ENCODE results near the gene CDNF. TPM values are rescaled to one million over a fixed set of nuclear protein-coding genes. Genes with fewer than 3 reads are reported as not detected.

The CDNF gene
- total RNA-seq, 1 donor from 2014 or later, result 7.4 TPM

GRCh38 chr10:14782691-14783363, 55.0 kb downstream of the CDNF start:
- Histone ChIP-seq H3K4me3 (no peak overlapping the region), H3K27me3 (no peaks in the 10 kb centered on the region), H3K4me1 (no peaks in the 10 kb centered on the region), H3K27ac (no peak overlapping the region), H3K9me3 (no peaks in the 10 kb centered on the region), H3K36me3 (no peaks in the 10 kb centered on the region)
- no peak for TF ChIP-seq CTCF (IDR thresholded peaks at IDR 0.05)
- peak in 1 of 2 donors; percentile 22 for TF ChIP-seq POLR2AphosphoS5 (IDR thresholded peaks at IDR 0.05; ENCODE audit: insufficient read depth in 1 of 2, low read depth in 1 of 2)
- DNase-seq (ENCODE audit: extremely low spot score in 2 of 2), result no peak
- intact Hi-C loops (cut with DNase I), result no loop called here

- DNase-seq (ENCODE audit: extremely low spot score in 2 of 2), result no peak
- Histone ChIP-seq H3K4me3 (no peak overlapping the region), H3K4me1 (no peaks in the 10 kb centered on the region), H3K9me3 (no peaks in the 10 kb centered on the region), H3K27ac (no peak overlapping the region), H3K27me3 (no peaks in the 10 kb centered on the region), H3K36me3 (no peaks in the 10 kb centered on the region)
- intact Hi-C loops (cut with DNase I), result no loop called here
- TF ChIP-seq CTCF (IDR thresholded peaks at IDR 0.05) (no peak), POLR2A (IDR thresholded peaks at IDR 0.05) (no peak), POLR2AphosphoS5 (IDR thresholded peaks at IDR 0.05; ENCODE audit: insufficient read depth in 1 of 2, low read depth in 1 of 2) (no peak)
Measured at GRCh38 chr10:14781763-14782162, 56.1 kb downstream of the CDNF start.

DNA sequence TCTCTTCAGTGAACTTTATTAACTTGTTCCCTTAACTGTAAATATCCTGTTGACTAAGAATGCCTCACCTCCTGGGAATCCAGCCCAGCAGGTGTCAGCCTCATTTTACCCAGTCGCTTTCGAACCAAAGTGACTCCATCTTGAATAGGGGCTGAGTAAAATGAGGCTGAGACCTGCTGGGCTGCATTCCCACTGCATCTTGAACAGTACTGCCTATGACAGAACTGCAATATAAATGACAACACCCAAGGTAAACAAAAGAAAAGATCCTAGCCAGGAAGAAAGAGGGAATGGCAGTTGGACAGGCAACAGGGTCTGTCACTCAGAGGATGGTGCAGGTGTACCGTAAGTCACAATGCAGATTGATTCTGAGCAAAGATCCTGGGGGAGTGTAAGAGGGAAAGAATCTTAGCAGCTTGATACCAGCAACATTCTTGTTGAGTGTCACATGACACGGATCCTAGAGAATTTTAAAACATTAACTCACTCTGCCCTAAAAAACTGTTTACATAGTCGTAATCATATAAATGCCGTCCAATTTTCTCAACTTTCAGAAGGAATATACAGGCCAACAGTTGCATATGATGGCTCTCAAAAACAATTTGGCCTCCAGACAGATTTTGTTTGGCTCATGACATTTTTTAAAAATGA, 58.7 kb downstream of the CDNF start:
- H3K27ac ChIP-seq, result no peak overlapping the region
- intact Hi-C loops (cut with DNase I), result no loop called here

DNA sequence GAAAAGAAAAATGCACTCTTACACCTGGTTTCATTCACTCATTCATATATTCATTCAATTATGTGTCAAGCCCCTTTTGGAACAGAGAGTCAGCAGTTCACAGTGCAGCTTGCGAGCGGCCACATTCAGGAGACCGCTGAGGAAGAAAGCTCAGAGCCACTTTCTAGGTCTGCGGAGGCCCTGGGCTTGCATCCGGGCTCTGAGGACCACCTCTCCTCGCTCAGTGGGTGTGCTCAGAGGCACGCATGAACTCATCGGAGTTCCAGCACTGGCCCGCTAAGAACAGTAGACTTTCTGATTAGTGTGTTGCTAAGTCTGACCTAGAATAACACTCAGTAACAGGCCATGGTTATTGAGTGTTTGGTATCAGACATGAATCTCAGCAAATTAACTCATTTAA, 61.3 kb downstream of the CDNF start:
- Histone ChIP-seq H3K27me3 (no peaks in the 10 kb centered on the region), H3K4me3 (no peak overlapping the region), H3K27ac (no peak overlapping the region), H3K9me3 (no peaks in the 10 kb centered on the region), H3K36me3 (no peaks in the 10 kb centered on the region), H3K4me1 (no peaks in the 10 kb centered on the region)
- DNase-seq (ENCODE audit: extremely low spot score in 2 of 2), result no peak
- intact Hi-C loops (cut with DNase I), result no loop called here
- TF ChIP-seq POLR2AphosphoS5 (IDR thresholded peaks at IDR 0.05; ENCODE audit: insufficient read depth in 1 of 2, low read depth in 1 of 2) (no peak), POLR2A (IDR thresholded peaks at IDR 0.05) (no peak), CTCF (IDR thresholded peaks at IDR 0.05) (no peak)

More for the DNA sequence above, 58.7 kb downstream of the CDNF start:
- TF ChIP-seq POLR2AphosphoS5 (IDR thresholded peaks at IDR 0.05; ENCODE audit: insufficient read depth in 1 of 2, low read depth in 1 of 2), result no peak
- no peak for TF ChIP-seq POLR2A (IDR thresholded peaks at IDR 0.05)
- no peak for TF ChIP-seq CTCF (IDR thresholded peaks at IDR 0.05)
- Histone ChIP-seq H3K9me3 (no peaks in the 10 kb centered on the region), H3K4me3 (no peak overlapping the region), H3K27me3 (no peaks in the 10 kb centered on the region), H3K36me3 (no peaks in the 10 kb centered on the region), H3K4me1 (no peaks in the 10 kb centered on the region)
- DNase-seq (ENCODE audit: extremely low spot score in 2 of 2), result no peak

- no peak overlapping the region for H3K27ac ChIP-seq
- H3K4me1 ChIP-seq, result no peaks in the 10 kb centered on the region
- no peaks in the 10 kb centered on the region for H3K27me3 ChIP-seq
- DNase-seq (ENCODE audit: extremely low spot score in 2 of 2), result no peak
- intact Hi-C loops (cut with DNase I), result no loop called here
- H3K4me3 ChIP-seq, result no peak overlapping the region
- H3K36me3 ChIP-seq, result no peaks in the 10 kb centered on the region
- TF ChIP-seq CTCF (IDR thresholded peaks at IDR 0.05) (no peak), POLR2AphosphoS5 (IDR thresholded peaks at IDR 0.05; ENCODE audit: insufficient read depth in 1 of 2, low read depth in 1 of 2) (no peak)
- no peaks in the 10 kb centered on the region for H3K9me3 ChIP-seq
Measured at GRCh38 chr10:14775656-14776055, 62.2 kb downstream of the CDNF start.

Measured in vagina (tissue), 2 donors.